Activated B cell treated with CpG ODN at 0.5 μM for 24 hours (primary cell): ENCODE measurements around the gene BECN2. TPM values are rescaled to one million over a fixed set of nuclear protein-coding genes. Genes with fewer than 3 reads are reported as not detected.

Experiments
- ATAC-seq: fragments of 200-7000 bp; cut with Tn5 transposase; one replicate; pipeline ENCODE4 v1.10.0; 2021; ENCODE audit warnings: low read depth, mild to moderate bottlenecking, moderate library complexity
- CTCF ChIA-PET: fragments of 350-600 bp; sonication (Branson Sonifier 250); formaldehyde crosslinking; loops from one replicate; lab custom pipeline; 2021; ENCODE audit warnings: antibody characterized with exemption; lab: Charles Lee
- POLR2A ChIA-PET: fragments of 350-600 bp; sonication (Branson Sonifier 250); formaldehyde crosslinking; loops from one replicate; lab custom pipeline; 2021; ENCODE audit warnings: antibody characterized with exemption; lab: Charles Lee
- DNase-seq: peaks from one replicate; pipeline ENCODE4 v3.0.0; 2022
- H3K27ac Mint-ChIP-seq: one replicate; pipeline ENCODE4 v1.8.0; 2020; ENCODE audit warnings: mixed read lengths
- H3K27me3 Mint-ChIP-seq: one replicate; pipeline ENCODE4 v1.8.0; 2021; ENCODE audit warnings: mixed read lengths
- H3K36me3 Mint-ChIP-seq: one replicate; pipeline ENCODE4 v1.8.0; 2021; ENCODE audit warnings: low read depth, mixed read lengths
- H3K4me1 Mint-ChIP-seq: one replicate; pipeline ENCODE4 v1.8.0; 2021; ENCODE audit warnings: mixed read lengths
- H3K4me3 Mint-ChIP-seq: one replicate; pipeline ENCODE4 v1.8.0; 2020; ENCODE audit warnings: mild to moderate bottlenecking, mixed read lengths
- H3K9me3 Mint-ChIP-seq: one replicate; pipeline ENCODE4 v1.8.0; 2020; ENCODE audit warnings: mixed read lengths
- CTCF ChIP-seq: fragments of 200-600 bp; IDR thresholded peaks from one replicate; pipeline ENCODE4 v1.8.0; 2022; ENCODE audit warnings: antibody characterized with exemption, mild to moderate bottlenecking
- intact Hi-C: fragments of 100-400 bp; cut with micrococcal nuclease; formaldehyde crosslinking; loops from one replicate; pipeline ENCODE4 v1.15.1; 2024
- total RNA-seq: library from RNA; stranded (reverse); gene quantifications from 2 replicates; pipeline ENCODE4 v1.2.3, GENCODE V29; 2022

Gene BECN2
- total RNA-seq, 1 donor from 2014 or later: not detected

- Mint-ChIP-seq H3K9me3 (no peaks in the 10 kb centered on the region), H3K4me1 (no peaks in the 10 kb centered on the region), H3K36me3 (no peaks in the 10 kb centered on the region), H3K27me3 (no peaks in the 10 kb centered on the region), H3K27ac (no peak overlapping the region), H3K4me3 (no peak overlapping the region)
- ChIA-PET POLR2A (no interaction called here), CTCF (no interaction called here)
- intact Hi-C loops: no loop called here
- no peak for TF ChIP-seq CTCF
- DNase-seq: no peak
- ATAC-seq: no peak
Observed at GRCh38 chr1:241962153-241962552, 4.6 kb downstream of the BECN2 start.

- Mint-ChIP-seq H3K4me1 (no peaks in the 10 kb centered on the region), H3K4me3 (no peak overlapping the region), H3K9me3 (no peaks in the 10 kb centered on the region), H3K36me3 (no peaks in the 10 kb centered on the region), H3K27me3 (no peaks in the 10 kb centered on the region), H3K27ac (no peak overlapping the region)
- intact Hi-C loops: no loop called here
- ChIA-PET CTCF (no interaction called here), POLR2A (no interaction called here)
- no peak for ATAC-seq
- no peak for DNase-seq
- no peak for TF ChIP-seq CTCF
Observed at GRCh38 chr1:241963722-241964121, 6.2 kb downstream of the BECN2 start.

GRCh38 chr1:241964550-241965282 lies 7.1 kb downstream of the BECN2 start:
- ChIA-PET CTCF (no interaction called here), POLR2A (no interaction called here)
- Mint-ChIP-seq H3K27me3 (no peaks in the 10 kb centered on the region), H3K27ac (no peak overlapping the region), H3K9me3 (no peaks in the 10 kb centered on the region), H3K36me3 (no peaks in the 10 kb centered on the region), H3K4me1 (no peaks in the 10 kb centered on the region), H3K4me3 (no peak overlapping the region)
- no peak for DNase-seq
- intact Hi-C loops: no loop called here
- ATAC-seq: no peak
- TF ChIP-seq CTCF: no peak

- H3K36me3 Mint-ChIP-seq: no peaks in the 10 kb centered on the region
- intact Hi-C loops: no loop called here
- no peaks in the 10 kb centered on the region for H3K27me3 Mint-ChIP-seq
- no peaks in the 10 kb centered on the region for H3K9me3 Mint-ChIP-seq
- no peak overlapping the region for H3K4me3 Mint-ChIP-seq
- ChIA-PET CTCF (no interaction called here), POLR2A (no interaction called here)
- ATAC-seq (no peak), DNase-seq (no peak)
- no peaks in the 10 kb centered on the region for H3K4me1 Mint-ChIP-seq
- no peak overlapping the region for H3K27ac Mint-ChIP-seq
- no peak for TF ChIP-seq CTCF
Observed at GRCh38 chr1:241968611-241969010, 11.0 kb downstream of the BECN2 start.

GRCh38 chr1:241972703-241973369 lies 15.3 kb downstream of the BECN2 start:
- H3K36me3 Mint-ChIP-seq: no peaks in the 10 kb centered on the region
- no peak overlapping the region for H3K27ac Mint-ChIP-seq
- no peaks in the 10 kb centered on the region for H3K4me1 Mint-ChIP-seq
- no peak overlapping the region for H3K4me3 Mint-ChIP-seq
- CTCF ChIA-PET: no interaction called here
- H3K27me3 Mint-ChIP-seq: no peaks in the 10 kb centered on the region
- DNase-seq (no peak), ATAC-seq (no peak)
- intact Hi-C loops: no loop called here
- no peak for TF ChIP-seq CTCF
- H3K9me3 Mint-ChIP-seq: no peaks in the 10 kb centered on the region
- POLR2A ChIA-PET: no interaction called here
